ENCODE measurements around the gene PPL. TPM values are rescaled to one million over a fixed set of nuclear protein-coding genes. Genes with fewer than 3 reads are reported as not detected.
"Not testable (repeated sequence)": the region's sequence is repeated elsewhere in the genome, so short reads cannot be mapped to it uniquely, and the experiment has no call there.

Gene PPL
- total RNA-seq, 1 experiment from 2014 or later = 0.24 TPM

DNA sequence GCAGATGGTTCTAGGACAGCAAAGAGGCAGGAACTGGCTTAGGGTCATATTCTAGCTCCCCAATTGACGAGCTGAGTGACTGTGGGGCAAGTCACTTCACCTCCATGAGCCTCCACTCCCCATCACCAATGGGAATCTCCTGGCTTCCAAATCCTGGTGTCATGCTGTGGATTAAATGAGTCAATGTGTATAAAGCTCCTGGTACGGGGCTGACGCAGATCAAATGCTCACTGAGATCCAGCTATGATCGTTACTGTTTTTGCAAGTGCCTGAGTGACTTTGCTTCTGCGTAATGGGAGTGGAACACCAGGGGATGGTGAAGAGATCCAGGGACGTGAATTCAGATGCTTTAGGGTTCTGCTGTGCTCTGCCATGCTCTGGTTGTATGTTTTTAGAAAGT, 23.6 kb upstream of the PPL start:
- no peak for DNase-seq (ENCODE audit: low read depth)

DNA sequence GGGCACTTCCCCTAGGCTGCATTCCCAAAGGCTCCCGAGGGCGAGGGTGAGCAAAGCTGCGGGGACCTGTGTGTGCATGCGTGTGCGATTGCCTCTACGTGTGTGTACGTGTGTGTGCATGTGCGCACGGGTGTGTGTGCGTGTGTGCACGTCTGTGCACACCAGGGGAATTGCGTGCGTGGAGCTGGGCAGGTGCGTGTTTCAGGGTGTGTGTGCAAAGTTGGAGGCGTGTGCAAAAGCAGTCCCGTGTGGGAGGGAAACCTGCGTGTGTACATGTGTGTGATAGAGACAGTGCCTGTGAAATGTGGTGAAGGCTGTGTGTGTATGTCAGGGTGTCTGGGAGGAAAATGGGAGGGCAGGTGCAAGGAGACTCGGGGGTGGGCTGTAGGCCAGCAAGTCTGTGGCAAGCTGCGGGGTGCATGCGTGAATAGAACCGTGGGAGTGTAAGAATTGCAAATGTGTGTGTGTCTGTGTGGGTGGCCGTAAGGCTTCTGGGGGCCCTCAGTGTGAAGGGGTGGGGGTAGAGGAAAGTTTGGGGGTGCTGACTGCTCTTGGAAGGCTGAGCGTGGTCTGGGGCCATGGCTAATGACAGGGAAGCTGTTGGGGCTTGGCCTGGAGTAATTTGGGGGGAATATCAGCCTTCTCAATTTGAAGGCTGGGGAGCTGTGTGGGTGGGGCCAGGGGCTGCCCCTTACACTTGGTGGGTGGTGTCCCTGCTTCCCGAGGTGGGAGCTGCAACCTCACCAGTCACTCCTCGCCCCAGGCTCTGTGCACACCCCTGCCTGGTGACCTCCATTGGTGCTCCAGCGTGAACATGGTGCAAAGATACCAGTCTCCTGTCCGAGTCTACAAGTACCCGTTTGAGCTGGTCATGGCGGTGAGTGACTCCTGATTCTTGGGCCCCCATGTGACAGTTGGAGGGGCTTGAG, 21.8 kb upstream of the PPL start:
- no peak for DNase-seq (ENCODE audit: low read depth)

DNA sequence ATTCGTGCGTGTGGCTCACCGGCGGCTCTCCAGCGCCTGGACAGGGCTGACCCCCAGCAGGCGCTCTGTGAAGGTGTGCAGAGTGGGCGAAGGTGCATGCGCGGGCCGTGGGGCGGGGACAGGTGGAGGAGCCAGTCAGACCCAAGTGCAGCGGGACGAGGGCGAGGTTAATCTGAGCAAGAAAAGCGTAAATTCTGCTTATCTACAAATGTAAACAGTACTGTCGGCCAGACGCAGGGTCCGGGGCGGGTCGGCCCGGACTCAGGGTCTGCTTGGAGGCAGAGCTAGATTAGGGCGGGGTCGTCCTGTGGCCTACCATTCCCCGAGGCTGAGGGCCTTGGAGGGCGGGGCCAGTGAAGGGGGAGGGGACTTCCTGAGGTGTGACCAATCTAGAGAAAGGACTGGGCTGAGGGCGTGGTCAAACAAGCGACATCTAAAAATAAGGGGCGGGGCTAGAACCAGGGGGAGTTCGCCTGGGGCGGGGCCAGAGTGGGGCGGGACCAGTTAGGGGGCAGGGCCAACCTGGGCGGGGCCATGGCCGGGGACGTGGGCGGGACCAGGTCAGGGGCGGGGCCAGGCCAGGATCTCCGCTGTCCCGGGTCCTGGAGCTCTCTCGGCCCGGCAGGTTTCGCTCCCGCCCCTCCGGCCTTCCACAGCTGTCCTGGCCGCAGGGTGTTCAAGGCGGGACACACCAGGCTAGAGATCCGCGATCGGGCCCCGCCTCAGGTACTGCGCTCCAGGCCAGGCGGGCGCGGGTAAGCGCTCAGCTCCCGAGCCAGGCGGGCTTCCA, 21.0 kb upstream of the PPL start, which contains the start of gene SEC14L5:
TSS of gene SEC14L5 (plus strand) at position 611 of the 790 bp plus-strand sequence. CDS start 994 bp downstream, outside the sequence.
- DNase-seq (ENCODE audit: low read depth) = peak; percentile 86

DNA sequence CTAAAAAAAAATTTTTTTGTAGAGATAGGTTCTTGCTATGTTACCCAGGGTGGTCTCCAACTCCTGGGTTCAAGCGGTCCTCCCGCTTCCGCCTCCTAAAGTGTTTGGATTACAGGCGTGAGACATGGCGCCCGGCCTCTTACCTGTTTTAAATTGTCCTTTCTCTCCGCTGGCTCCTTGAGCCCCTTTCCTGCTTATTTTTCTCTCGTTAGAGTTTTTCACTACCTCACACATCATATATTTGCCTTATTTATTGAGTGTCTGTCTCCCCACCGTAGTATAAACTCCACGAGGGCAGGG, 20.4 kb upstream of the PPL start:
- no peak for DNase-seq (ENCODE audit: low read depth)

DNA sequence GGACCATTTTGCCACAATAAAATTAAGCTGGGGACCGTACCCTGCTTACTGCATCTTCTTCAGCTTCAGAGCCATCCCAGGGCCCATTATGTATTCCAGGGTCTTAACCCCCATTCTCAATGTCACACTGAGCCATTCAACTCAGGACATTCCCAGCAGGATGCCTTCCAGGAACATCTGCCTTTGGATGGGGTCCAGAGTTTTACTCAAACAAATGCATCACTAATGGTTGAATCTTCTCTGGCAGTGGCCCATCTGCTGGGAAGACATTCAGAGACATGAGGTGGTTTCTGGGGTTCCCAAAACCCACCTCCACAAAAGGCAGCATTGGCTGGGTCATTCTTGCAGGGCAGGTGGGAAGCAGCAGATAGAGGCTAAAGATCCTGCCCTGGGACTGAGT, 17.8 kb upstream of the PPL start:
- no peak for DNase-seq (ENCODE audit: low read depth)

DNA sequence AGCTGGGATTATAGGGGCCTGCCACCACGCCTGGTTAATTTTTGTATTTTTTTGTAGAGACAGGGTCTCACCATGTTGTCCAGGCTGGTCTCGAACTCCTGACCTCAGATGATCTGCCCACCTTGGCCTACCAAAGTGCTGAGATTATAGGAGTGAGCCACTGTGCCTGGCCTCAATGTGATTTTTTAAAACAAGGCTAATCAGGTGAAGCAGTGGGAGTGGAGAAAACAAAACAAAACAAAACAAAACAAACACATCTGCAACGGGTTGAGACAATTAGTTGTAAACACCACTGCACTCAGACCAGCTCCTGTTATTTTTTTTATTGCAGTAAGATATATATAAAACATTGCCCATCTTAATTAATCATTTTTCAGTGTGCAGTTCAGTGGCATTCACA, 14.6 kb upstream of the PPL start:
- DNase-seq (ENCODE audit: low read depth) = not testable (repeated sequence)

DNA sequence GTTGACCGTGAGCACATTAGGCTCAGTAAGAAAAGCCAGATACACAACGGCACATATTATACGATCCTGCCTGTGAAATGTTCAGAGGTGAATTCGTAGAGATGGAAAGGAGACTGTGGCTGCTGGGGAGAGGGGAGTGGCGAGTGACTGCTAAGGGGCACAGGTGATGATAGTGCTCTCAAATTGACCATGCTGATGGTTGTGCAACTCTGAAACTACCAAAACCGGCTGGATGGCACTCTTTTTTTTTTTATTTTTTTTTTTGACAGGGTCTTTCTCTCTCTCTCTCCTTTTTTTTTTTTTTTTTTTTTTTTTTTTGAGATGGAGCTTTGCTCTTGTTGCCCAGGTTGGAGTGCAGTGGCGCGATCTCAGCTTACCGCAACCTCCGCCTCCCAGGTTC, 13.0 kb upstream of the PPL start:
- DNase-seq (ENCODE audit: low read depth) = no peak

DNA sequence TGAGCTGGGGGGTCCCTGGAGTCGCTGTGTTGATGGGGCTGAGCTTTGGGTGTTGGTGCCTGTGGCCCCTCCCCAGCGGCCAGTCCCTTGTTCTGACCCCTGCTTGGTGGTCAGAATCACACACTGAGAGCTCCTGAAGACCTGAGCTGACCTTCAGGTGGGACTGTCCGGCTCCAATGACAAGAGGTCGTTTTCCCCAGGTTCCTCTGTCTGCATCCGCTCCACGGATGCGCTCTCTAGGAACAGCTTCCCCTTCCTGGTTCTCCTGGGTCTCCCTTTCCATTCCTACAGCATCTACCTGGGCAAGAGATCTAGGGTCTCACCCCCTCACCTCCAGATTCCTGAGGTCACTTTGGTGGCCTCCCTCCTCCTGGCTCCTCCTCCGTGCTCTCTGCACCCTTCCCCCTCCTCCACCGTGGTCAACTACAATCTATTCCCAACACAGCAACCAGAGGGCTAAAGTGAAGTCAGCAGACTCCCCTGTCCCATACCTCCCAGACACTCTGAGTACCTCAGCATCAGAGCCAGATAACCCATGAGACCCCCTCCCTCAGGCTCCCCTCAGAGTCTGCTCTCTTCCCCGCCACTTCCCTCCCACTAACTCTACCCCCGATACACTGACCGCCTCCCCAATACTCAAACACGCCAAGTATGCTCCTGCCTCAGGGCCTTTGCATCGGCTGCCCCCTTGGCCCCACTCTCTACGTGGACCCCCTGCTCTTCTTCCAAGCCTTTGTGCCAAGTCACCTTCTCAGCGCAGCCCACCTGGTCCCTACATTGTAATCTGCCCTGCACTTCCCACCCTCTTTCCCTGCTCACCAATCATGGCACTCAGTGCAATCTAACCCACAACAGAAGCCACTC, 12.2 kb upstream of the PPL start:
- no peak for DNase-seq (ENCODE audit: low read depth)

DNA sequence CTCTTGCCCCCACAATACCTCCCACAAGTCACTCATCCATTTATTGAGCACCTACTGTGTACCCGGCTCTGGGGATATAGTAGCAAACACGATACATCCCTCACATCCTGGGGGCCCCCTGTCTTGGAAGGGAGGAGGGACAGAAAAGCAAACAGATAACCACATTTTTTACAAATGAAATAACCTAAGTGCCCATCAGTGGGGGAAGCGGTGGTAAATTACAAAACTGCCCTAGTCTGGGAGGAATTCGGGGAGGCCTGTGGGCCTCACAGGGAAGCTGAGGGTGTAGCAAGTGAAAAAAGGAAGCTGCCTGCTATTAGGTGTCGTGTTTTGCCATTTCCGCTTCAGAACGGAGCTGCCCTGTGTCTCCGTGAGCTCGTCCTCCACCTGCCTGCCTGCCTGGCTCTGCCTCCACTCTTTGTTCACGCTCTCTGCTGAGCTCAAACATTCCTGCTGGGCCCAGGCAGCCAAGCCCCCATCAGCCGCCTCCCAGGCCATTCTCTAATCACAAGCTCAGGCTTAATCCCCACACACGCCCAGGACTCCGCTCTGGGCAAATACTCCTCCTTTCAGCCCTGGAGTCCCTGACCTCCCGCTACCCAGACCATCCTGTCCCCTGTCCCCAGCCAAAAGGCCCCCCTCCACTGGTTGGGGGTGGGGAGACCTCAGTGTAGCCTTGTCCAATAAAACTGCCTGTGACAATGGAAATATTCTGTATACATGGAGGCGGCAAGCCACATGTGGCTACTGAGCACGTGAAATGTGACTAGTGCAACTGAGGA, 11.0 kb upstream of the PPL start:
- DNase-seq (ENCODE audit: low read depth) = no peak

DNA sequence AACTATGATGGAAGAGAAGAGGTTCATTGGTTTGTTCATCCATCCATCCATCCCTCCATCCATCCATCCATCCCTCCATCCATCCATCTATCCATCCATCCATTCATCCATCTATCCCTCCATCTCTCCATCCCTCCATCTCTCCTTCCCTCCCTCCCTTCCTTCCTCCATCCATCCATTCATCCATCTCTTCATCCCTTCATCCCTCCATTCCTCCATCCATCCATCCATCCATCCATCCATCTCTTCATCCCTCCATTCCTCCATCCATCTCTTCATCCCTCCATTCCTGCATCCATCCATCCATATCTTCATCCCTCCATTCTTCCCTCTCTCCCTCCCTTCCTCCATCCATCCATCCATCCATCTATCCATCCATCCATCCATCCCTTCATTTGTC, 10.0 kb upstream of the PPL start:
- no peak for DNase-seq (ENCODE audit: low read depth)

DNA sequence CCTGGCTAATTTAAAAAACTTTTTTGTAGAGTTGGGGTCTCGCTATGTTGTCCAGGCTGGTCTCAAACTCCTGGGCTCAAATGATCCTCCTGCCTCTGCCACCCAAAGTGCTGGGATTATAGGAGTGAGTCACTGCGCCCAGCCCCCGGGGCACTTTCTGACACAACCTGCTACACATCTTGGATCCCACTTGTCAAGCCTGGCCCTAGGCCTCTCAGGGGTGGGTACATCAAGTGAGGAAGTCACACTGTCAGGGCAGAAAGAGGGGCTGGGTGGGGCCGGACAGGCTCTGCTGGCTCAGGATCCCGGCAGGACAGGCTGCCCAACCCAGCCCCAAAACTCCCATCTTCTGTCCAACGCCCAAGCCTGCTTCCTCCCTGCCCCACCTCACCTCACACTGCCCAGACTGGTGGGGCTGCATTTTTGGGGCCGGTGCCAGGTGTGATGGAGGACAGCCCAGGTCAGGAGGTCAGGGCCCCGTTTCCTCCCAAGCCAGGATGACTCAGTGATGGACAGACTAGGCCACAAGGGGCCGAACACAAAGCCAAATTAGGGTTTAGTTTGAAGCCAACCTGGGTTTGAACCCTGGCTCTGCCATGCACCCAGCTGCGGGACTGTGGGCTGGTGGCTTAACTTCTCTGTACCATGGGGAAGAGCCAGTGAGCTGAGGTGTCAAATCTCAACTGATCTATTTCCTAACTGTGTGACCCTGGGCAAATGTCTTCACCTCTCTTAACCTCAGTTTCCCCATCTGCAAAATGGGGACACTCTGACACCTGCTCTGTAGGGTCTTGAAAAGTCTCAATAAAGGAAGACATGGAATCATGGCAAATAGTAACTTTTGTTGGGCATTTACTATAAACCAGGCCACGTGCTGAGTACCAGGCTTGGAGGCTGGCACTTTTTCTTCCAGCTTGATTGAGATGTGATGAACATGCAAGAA, 8.9 kb upstream of the PPL start:
- DNase-seq (ENCODE audit: low read depth) = peak; percentile 90

DNA sequence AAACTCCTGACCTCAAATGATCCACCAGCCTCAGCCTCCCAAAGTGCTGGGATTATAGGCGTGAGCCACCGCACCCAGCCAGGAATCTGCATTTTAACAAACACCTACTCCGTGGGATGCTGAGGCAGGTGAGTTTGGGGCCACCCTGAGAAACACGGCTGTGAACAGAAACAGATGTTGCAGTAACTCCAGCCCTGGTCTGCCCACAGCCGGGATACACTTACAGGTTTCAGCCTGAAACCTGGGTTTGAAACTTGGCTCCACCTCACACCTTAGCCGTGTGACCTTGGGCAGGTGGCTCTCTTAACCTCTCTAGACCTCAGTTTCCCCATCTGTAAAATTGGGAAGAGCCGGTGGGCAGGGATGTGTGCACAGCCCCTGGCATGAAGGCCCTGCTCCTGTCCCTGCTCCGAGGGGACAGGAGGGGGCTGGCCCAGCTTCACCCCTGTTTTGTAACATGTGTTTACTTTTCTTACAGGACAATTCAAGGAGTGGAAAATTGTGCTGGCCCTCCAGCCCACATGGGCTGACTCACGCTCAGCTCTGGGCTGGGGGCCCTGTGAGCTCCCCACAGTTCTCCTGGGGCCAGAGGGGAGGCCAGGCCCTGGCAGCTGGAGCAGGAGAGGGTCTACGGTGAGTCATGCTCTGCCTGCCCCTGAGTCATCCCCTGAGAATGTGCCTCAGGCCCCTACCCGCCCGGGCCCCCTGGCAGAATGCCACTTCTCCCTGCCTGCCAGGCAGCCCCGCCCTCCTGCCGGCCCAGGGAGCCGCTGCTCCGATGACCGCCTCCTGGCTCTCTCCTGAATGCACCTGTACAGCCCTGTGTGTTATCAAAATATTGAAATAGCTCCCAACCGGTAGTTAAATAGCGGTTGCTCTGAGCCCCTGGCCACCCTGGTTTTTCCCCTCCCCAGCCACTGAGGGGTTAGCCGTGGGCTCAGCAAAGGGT, 7.7 kb upstream of the PPL start:
- peak; percentile 99 for DNase-seq (ENCODE audit: low read depth)

DNA sequence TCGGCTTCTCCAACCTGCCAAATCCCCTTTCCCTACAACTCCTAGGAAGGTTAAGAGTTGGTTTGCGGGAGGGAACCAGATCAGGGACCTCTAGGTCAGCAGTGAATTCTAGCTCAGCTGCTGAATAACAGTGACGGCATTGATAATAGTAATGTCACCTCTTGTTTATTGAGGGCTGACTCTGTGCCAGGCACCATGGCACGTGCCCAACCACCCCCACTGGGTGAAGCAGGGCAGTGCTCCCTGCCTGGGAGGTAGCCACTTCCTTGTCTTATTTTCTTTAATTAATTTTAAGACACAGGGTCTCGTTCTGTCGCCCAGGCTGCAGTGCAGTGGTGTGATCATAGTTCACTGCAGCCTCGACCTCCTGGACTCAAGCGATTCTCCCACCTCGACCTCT, 5.5 kb upstream of the PPL start:
- no peak for DNase-seq (ENCODE audit: low read depth)

DNA sequence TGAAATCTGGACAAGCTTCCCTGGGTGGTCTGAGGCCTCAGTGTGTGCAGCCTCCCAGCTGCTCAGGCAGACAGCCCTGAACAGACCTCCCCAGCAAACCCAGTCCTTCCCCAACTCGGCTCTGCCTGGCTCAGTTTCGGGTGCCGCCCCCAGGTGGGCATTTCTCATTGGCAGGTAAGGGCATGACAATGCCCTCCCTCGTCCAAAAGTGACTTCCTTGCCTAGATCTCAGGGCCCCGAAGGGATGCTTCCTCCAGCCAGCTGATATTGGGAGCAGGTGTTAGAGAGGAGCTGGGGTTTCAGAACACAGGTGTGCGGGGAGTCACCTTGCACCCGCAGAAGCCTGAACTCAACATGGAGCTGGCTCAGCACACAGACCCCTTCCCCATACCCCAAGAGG, 3.8 kb upstream of the PPL start:
- no peak for DNase-seq (ENCODE audit: low read depth)

DNA sequence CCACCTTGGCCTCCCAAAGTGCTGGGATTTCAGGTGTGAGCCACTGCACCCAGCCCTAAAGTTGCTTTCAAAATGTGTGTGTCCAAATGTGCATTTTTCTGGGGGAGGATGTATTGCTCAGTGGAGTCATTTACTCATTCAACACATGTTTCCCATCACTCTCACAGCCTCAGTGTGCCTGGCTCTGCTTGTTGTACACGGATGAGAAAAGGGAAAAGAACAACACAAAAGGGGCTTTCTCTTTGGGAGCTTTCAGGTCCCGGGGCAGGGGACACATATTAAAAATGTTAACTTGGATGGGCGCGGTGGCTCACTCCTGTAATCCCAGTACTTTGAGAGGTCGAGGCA, 1.7 kb upstream of the PPL start:
- no peak for DNase-seq (ENCODE audit: low read depth)

DNA sequence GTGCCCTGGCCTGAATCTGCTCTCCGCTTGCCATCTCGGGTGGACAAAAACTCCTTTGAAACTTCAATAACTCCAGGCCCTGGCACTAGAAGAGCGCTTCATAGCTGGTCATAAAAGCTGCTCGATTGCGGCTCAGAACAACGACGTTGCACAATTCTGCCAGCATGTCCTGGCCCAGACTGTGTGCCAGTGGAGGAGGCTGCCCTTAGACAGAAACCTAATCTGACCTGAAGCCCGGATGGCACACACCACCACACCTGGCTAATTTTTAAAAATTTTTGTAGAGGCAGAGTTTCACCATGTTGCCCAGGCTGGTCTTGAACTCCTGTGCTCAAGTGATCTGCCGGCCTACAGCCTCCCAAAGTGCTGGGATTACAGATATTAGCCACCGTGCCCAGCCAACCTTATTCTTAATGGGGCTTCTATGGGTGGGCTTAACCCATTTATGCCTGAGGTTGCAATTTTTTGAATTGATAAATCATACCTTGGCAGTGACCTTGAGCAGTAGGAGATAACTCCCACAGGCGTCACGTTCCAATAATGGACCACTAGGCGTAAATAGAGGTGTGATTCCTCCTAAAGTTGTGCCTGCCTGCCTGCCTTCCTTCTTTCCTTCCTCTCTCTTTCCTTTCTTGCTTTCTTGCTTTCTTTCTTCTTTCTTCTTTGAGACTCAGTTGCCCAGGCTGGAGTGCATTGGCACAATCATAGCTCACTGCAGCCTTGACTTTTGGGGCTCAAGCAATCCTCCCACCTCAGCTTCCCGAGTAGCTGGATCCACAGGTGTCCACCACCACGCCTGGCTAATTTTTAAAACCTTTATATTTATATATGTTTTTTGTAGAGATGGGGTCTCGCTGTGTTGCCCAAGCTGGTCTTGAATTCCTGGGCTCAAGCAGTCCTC, 1.1 kb upstream of the PPL start:
- DNase-seq (ENCODE audit: low read depth) = no peak

DNA sequence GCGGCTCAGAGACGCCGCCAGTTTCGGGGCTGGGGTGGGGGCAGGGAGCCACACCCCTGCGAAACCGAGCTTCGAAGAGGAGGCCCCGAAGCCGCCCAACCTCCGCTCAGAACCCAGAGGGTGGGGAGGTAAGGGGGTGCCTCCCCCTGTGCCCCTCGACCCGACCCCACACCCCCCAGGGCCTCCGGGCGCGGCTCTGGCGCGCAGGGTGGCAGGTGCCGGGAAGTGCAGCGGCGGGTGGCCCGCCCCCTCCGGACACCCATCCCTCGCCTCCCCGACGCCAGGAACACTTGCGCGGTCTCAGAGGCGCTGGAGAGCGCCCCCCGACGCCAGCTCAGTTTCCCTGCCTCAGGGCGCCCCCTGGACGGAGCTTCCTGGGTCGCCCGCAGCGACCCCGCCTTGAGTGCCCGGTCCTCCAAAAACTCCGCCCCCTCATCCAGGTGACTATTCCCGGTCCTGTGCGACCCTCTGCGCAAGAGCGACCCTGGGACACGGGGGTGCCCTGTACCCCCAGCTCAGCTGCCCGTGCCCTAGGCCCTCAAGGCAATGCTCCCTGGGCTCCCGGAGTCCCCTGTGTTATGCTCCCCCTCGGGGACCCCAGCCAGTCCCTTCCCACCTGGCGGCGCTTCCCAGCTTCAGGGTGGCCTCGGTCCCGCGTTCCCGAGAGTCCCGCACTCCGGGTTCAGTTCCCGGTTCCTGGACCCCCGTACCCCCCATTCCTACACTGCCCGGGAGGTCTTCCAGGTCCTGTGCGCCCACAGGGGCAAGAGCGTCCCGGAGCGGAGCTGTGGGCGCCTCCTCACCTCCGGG, 562 bp downstream of the PPL start:
- DNase-seq (ENCODE audit: low read depth) = no peak
